Measurements from ENCODE around the gene SIPA1L3. TPM values are rescaled to one million over a fixed set of nuclear protein-coding genes. Genes with fewer than 3 reads are reported as not detected.

Gene SIPA1L3
- total and polyA plus RNA-seq, 4 donors = 9.6 to 50.5 (median 27.6) TPM

DNA sequence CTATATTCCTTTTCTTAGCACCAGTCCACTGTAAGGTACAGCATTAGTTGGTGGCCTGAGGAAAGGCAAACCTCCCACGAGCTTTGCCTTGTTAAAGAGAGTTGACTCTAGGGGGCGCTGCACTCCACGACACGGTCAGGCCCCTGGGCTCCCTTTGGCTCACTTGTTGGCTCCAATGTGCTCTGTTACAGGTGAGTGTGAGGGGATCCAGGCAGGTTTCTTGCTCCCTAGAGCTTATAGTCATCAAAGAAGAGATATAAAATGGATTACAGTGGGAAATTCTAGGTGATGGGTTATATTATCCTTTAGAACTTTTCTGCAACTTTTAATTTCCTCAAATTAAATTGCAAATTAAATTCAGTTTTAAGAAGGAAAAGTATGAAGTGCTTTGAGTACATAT lies 4.3 kb upstream of the SIPA1L3 start:
- H3K9ac ChIP-seq (ENCODE audit: insufficient read depth in 1 of 2, low read length in 2 of 2) = no peak overlapping the region
- no peaks in the 10 kb centered on the region for H3K9me3 ChIP-seq (ENCODE audit: control insufficient read depth in 4 of 4, insufficient read depth in 3 of 4, low read length in 3 of 4)
- TF ChIP-seq, protein P1, sequence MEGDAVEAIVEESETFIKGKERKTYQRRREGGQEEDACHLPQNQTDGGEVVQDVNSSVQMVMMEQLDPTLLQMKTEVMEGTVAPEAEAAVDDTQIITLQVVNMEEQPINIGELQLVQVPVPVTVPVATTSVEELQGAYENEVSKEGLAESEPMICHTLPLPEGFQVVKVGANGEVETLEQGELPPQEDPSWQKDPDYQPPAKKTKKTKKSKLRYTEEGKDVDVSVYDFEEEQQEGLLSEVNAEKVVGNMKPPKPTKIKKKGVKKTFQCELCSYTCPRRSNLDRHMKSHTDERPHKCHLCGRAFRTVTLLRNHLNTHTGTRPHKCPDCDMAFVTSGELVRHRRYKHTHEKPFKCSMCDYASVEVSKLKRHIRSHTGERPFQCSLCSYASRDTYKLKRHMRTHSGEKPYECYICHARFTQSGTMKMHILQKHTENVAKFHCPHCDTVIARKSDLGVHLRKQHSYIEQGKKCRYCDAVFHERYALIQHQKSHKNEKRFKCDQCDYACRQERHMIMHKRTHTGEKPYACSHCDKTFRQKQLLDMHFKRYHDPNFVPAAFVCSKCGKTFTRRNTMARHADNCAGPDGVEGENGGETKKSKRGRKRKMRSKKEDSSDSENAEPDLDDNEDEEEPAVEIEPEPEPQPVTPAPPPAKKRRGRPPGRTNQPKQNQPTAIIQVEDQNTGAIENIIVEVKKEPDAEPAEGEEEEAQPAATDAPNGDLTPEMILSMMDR (IDR thresholded peaks at IDR 0.05; ENCODE audit: control extremely low read depth, extremely low read depth) = peak; percentile 85
- WGBS, 2 donors = 0 to 1% methylated on average over 4 of the region's 4 CpGs
- ATAC-seq (ENCODE audit: insufficient read depth, low FRiP score) (no peak), DNase-seq (peak; percentile 73 to 77 (median 75))
- peaks cover 0 to 5% (median 1%) of the 10 kb centered on the region in 5 donors for H3K4me1 ChIP-seq (ENCODE audit: control insufficient read depth in 5 of 5, insufficient read depth in 5 of 5, low read length in 5 of 5)
- H3K36me3 ChIP-seq (ENCODE audit: control insufficient read depth in 4 of 4, insufficient read depth in 4 of 4, low read length in 4 of 4) = no peaks in the 10 kb centered on the region
- no peak overlapping the region for H3K27ac ChIP-seq (ENCODE audit: low read depth in 1 of 2, low read length in 1 of 2)
- no peaks in the 10 kb centered on the region for H3K27me3 ChIP-seq (ENCODE audit: control insufficient read depth in 3 of 3, insufficient read depth in 3 of 3, low read length in 2 of 3)
- no peak overlapping the region for H3K4me3 ChIP-seq

DNA sequence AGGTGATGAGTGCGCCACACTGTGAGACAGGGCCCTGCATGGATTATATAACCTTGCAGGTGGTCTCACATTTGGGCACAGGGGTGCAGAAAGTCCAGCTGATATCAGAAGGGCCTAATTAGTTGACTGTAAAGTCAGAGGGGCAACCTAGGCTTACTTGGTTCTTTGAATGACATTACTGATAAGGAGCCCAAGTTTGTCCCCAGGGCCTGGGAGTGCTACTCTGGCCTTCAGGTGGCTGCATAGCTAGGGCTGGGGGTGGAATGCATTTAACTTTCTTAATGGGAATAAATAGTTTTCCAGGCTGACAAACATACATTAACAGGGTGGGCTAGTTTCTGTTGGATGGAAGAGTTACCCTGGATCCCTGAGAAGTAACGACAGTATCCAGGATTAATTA lies 3.9 kb upstream of the SIPA1L3 start:
- Histone ChIP-seq H3K27me3 (ENCODE audit: control insufficient read depth in 3 of 3, insufficient read depth in 3 of 3, low read length in 2 of 3) (no peaks in the 10 kb centered on the region), H3K9me3 (ENCODE audit: control insufficient read depth in 4 of 4, insufficient read depth in 3 of 4, low read length in 3 of 4) (no peaks in the 10 kb centered on the region), H3K27ac (ENCODE audit: low read depth in 1 of 2, low read length in 1 of 2) (no peak overlapping the region), H3K4me3 (no peak overlapping the region), H3K4me1 (ENCODE audit: control insufficient read depth in 5 of 5, insufficient read depth in 5 of 5, low read length in 5 of 5) (peaks cover 0 to 9% (median 5%) of the 10 kb centered on the region in 5 donors), H3K36me3 (ENCODE audit: control insufficient read depth in 4 of 4, insufficient read depth in 4 of 4, low read length in 4 of 4) (no peaks in the 10 kb centered on the region), H3K9ac (ENCODE audit: insufficient read depth in 1 of 2, low read length in 2 of 2) (no peak overlapping the region)
- TF ChIP-seq, protein P1 (IDR thresholded peaks at IDR 0.05; ENCODE audit: control extremely low read depth, extremely low read depth) = no peak
- WGBS, 2 donors = 86 to 93% methylated on average over 2 of the region's 2 CpGs
- ATAC-seq (ENCODE audit: insufficient read depth, low FRiP score) (no peak), DNase-seq (no peak)

DNA sequence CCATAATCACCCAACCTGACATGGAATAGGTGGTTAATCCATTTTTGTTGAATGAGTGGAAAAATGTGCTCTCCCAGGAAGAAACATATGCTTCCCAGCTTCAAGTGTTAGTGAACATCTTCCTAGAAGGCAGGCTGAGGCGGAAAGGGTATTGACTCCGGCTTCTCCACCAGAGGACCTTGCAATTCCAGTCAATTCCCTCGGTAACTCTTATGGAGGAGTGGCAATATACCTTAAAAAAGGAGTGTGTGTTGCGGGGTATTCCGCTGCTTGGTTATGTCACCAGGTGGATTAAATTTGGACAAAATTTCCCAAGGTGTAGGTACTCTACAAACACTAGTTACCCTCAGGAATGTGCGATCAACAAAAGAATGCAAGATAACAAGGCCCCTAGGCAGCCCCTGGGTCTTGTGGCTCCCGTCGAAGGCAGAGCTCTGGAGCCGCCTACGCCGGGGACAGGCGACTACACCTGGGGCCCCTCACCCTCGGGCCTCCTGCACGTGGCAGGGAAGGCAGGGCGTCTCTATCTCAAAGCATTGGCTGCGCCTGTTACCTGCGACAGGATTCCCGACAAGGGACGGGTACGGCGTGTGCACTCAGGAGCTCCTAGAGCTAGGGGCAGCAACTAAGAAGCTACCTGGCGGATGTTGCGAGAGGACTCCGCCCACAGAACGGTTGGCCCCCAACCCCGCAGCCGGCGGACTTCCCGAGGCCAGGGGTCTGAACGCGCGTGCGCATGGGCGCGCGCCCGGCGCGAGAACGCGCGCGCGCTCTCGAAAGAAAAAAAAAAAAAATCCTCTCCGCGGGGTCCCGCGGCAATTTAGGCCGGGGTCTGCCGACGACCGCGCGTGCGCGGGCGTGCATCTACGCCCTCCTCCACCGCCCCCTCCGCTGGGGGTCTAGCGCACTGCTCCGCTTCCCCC lies 801 bp upstream of the SIPA1L3 start, which contains the start of gene WDR87:
WDR87 (minus strand) TSS at position 649 of the 923 bp plus-strand sequence. CDS start 8,355 bp downstream, outside the sequence.
- Histone ChIP-seq H3K4me1 (ENCODE audit: control insufficient read depth in 5 of 5, insufficient read depth in 5 of 5, low read length in 5 of 5) (peaks cover 0 to 12% (median 7%) of the 10 kb centered on the region in 5 donors), H3K27me3 (ENCODE audit: control insufficient read depth in 3 of 3, insufficient read depth in 3 of 3, low read length in 2 of 3) (no peaks in the 10 kb centered on the region), H3K9me3 (ENCODE audit: control insufficient read depth in 4 of 4, insufficient read depth in 3 of 4, low read length in 3 of 4) (no peaks in the 10 kb centered on the region), H3K36me3 (ENCODE audit: control insufficient read depth in 4 of 4, insufficient read depth in 4 of 4, low read length in 4 of 4) (no peaks in the 10 kb centered on the region), H3K4me3 (peak within 1 kb of the TSS; percentile 92), H3K9ac (ENCODE audit: insufficient read depth in 1 of 2, low read length in 2 of 2) (peak within 1 kb of the TSS; percentile 53 to 75), H3K27ac (ENCODE audit: low read depth in 1 of 2, low read length in 1 of 2) (peak within 1 kb of the TSS; percentile 61 to 70)
- WGBS, 2 donors = 8 to 10% methylated on average over 45 to 63 of the region's 63 CpGs
- DNase-seq (peak in 2 of 3 donors; percentile 86 to 90), ATAC-seq (ENCODE audit: insufficient read depth, low FRiP score) (peak; percentile 17)
- TF ChIP-seq, protein P1 (IDR thresholded peaks at IDR 0.05; ENCODE audit: control extremely low read depth, extremely low read depth) = no peak

Measured in lung (tissue), 12 donors.